ENCODE measurements around the gene EFNA5.

GRCh38 chr5:107513337-107514085 is 157.2 kb downstream of the EFNA5 start:
- TF ChIP-seq CTCF (IDR thresholded peaks at IDR 0.05; ENCODE audit: poor library complexity) (no peak), EZH2 (IDR thresholded peaks at IDR 0.05; ENCODE audit: borderline replicate concordance) (no peak)
